HG03066 (cell line): ENCODE data around the gene EYA2.

Experiments
- ATAC-seq: cut with Tn5 transposase; IDR thresholded peaks from one replicate; pipeline ENCODE4 v1.9.1; 2021; ENCODE audit warnings: low read depth; ENCODE audit not compliant: unreplicated experiment

Gene EYA2

DNA sequence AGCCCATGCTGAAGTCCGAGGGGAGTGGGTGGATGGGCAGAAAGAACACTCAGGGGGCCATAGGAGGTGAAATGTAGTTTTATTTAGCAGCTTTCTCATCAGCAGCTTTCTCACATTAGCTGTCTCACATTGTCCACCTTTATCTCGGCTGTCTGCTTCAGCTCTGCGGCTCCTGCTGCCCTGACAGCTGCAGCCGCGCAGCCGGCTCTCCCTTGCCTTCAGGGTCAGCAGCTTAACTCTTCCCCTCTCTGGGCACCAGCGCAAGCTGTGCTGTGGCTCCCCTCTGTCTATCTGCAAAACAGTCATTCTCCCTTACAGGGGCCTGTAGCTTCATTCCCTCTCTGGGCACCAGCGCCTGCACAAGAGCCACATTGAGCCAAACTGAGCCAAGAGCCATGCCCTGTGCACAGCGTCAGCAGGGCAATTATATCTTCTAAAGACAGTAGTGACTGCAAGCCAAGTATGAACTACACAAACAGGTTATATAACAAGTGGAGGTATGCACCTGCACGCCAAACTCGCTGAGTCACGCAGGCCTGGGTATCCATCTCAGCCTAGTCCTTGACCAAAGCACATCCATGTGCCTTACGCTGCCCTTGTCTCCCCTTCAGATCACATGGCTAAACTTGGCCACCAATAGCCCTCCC lies 198.8 kb downstream of the EYA2 start:
- no peak for ATAC-seq

DNA sequence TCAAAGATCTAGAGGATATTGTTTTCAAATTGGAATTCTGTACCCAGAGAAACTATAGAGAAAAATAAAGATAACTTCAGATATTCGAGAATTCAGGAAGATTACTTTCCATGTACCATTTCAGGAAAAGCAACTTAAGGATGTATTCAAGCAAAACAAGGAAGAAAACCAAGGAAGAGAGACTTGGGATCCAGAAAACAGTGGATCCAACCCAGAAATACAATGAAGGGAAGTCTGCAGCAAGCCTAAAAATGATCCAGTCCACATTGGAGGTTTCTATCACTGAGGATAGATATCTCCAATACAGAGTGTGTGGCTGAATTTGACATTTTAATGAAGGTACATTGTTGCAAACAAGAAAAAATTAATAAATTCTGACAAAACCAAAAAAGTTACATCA lies 201.0 kb downstream of the EYA2 start:
- no peak for ATAC-seq

GRCh38 chr20:47097691-47098622 lies 203.3 kb downstream of the EYA2 start:
- ATAC-seq = no peak

- no peak for ATAC-seq
Measured at GRCh38 chr20:47099093-47099492, 204.4 kb downstream of the EYA2 start.

DNA sequence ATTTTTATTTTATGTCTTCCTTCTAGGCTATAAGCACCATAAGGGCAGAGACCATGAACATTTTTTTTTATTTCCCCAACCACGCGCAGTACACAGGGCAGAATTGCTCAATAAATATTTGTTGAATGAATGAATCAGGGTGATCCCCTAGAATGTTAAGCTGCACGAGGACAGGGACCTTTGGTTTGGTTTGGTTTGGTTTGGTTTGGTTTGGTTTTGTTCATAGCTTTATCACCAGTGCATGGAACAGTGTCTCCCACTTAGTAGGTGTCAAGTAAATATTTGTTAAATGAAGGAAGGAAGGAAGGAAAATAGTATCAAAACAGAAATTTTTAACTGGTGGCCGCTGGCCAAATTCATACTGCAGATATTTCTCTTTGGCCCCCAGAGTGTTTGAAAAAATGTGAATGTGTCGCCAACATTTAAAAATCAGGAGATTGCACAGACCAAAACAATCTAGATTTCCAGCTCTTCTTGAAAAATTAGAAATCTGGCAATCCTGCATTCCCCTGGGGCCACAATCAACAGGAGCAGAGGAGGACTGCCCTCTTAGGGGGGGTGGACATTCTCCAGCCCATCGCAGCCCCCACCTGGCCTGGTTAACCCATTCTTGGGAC lies 205.3 kb downstream of the EYA2 start:
- no peak for ATAC-seq

- ATAC-seq = no peak
Measured at GRCh38 chr20:47102629-47103028, 208.0 kb downstream of the EYA2 start.

DNA sequence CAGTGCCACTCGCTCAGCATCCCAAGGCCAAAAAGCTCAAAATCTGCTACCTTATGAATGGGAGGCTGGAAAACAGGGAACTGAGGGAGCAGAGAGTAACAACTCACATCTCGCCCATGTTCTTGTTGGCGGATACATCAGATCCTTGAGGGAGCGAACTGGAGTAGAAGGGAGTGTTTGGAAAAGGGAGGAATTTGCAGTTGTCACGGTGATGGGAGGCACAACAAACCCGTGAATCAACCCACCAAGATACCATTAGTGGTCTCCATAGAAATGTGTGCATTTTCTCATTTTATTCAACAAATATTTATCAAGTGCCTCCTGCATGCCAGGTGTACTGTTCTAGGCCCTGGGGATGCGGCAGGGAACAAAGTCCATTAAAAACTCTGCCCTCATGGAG lies 212.1 kb downstream of the EYA2 start:
- no peak for ATAC-seq

GRCh38 chr20:47108994-47109393 lies 214.4 kb downstream of the EYA2 start:
- no peak for ATAC-seq

DNA sequence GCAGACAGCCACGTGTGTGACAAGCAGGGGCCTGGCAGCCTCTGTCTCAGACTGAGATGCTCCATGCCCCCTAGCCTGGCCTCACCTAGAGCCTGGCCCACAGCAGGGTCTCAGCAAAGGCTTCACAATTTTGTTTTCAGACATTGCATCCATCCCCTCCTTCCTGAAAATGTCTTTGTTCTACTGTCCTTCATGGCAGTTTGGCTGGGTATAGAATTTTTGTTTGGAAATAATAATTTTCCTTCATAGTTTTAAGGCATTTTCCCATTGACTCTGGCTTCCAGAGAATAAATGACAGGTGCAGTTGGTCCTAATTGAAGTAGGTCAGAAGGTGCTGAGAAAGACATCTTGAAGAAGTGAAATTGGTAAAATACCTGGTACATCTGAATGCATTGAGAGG lies 216.2 kb downstream of the EYA2 start:
- ATAC-seq = no peak

DNA sequence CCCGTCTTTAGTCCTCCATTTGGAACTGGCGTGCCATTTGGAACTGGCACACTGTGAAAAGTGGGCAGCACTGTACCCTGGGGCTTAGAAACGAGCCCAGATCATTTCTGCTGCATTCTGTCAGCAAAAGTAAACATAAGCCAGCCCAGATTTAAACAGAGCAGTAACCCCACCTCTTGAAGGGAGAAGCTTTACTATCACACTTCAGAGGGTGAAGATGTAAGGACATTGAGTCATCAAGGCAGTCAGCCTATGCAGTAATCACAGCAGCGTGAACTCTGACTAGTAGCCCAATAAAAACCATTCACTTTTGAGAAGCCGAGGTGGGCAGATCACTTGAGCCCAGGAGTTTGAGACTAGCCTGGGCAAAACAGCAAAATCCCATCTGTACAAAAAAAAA lies 216.9 kb downstream of the EYA2 start:
- ATAC-seq = no peak

DNA sequence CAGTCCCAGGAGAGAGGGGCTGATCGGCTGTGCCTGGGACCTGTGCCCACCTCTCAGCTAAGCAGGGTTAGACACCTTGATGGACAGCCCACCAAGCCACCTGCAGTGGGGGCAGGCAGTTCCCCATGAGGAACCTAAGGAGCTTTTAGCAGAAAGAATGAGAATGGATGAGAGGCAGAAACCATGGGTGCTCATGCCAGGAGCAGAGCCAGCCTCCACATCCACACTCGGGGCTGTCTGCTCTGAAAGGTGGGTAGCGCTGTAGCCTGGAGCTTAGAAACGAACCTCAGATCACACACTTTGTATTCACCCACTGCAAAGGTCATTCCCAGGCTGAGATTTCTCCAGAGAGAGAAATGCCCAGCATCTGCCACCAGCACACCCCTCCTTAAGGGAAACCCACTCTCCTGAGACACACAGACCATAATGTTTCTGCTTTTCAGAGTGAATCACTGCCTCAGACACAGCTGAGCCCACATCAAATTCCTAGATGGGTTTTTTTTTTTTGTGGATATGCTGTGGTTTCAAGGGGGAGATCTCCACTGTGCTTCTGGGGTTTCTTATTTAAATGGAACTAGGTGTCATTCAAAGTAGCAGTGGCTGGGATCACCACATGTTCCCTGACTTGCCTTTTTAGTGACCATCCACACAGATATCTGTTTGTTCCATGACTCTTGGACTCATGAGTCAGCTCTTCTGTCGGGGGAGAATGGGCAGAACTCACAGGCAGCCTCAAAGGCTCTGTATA lies 218.9 kb downstream of the EYA2 start:
- no peak for ATAC-seq

DNA sequence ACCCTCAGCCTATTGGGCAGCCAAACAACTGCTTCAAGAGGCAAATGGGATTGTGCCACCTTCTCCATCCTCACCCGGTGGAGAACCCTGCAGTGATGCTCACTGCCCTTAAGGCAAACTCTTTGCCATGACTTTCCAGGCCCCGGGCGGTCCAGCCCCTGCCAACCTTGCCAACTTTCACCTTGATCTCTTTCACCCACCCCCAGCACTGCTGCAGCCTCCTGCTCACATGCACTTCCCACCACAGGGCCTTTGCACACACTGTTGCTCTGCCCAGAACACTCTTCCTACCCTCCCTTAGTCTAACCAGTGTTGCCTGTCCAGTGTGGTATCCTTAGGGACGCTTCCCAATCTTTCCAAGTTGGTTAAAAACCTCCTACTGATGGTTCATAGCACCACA lies 221.1 kb downstream of the EYA2 start:
- no peak for ATAC-seq

GRCh38 chr20:47117371-47117770 lies 222.7 kb downstream of the EYA2 start:
- no peak for ATAC-seq

GRCh38 chr20:47117773-47118172 lies 223.1 kb downstream of the EYA2 start:
- no peak for ATAC-seq

DNA sequence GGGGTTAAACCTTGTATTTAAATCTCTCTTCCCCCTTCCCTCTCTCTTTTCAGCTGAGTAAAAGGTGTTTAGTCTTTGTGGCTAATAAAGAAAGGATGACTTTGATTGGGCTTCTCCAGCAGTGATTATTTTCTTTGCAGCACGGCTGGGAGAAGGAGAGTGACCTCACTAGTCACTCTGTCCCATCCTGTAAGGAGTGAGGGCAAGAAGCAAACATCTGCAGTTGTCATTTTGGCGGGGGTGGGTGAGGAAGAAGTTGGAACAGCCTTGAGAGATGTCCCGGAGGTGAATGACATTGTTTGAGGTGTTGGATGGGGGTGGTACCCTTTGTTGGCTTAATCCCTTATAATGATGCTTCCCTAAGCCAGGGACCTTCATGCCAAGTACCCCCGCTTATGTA lies 223.6 kb downstream of the EYA2 start:
- ATAC-seq = no peak

DNA sequence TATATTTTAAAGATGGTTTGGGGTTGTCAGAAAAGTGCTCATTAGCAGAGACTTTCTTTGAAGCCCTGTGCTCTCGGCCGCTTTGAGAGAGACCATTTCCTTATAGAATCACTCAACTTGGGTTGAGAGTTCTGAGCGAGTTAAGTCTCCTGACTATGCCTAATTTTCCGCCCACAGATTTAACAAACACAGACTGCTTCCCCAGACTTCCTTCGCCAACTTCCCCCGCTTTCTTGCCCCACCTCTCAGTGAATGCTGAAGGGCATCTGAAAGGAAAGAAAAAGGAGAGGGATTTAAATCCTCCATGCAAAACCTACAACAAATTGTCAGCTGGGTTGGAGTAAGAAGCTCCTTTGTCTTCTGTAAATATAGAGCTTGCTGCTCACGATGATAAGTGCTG lies 224.0 kb downstream of the EYA2 start:
- no peak for ATAC-seq

- ATAC-seq = no peak
Measured at GRCh38 chr20:47120346-47120936, 225.8 kb downstream of the EYA2 start.

DNA sequence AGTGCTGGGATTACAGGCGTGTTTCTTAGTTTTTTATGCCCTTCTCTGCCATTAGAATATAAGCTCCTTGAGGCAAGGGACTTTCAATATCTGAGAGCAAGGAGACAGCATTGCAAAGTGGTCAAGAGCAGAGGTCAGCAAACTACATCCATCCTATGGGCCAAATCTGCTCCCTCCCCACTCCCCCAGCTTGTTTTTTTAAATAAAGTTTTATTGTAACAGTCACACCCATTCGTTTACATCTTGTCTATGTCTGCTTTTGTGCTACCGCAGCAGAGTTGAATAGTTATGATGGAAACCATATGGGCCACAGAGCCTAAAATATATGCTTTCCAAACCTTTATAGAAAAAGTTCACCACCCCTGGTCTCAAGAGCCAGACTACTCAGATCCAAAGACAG lies 227.9 kb downstream of the EYA2 start:
- ATAC-seq = no peak

- ATAC-seq = no peak
Measured at GRCh38 chr20:47124181-47124717, 229.6 kb downstream of the EYA2 start.

GRCh38 chr20:47125508-47125757 lies 230.8 kb downstream of the EYA2 start:
- no peak for ATAC-seq
